DND-41 (cell line): ENCODE measurements around the gene ZNF366.

ENCODE experiments used
- CTCF ChIP-seq: IDR thresholded peaks from 2 replicates; pipeline ENCODE4 v1.5.1; 2012; ENCODE audit warnings: borderline replicate concordance, low read length, moderate library complexity, mild to moderate bottlenecking; ENCODE audit not compliant: poor library complexity, severe bottlenecking; ENCODE audit errors: extremely low read depth
- EZH2 ChIP-seq: IDR thresholded peaks from 3 replicates; pipeline ENCODE4 v1.6.1; 2012; ENCODE audit warnings: borderline replicate concordance, low read depth, mild to moderate bottlenecking, moderate library complexity, low read length, inconsistent platforms; ENCODE audit not compliant: severe bottlenecking

GRCh38 chr5:72478276-72478675 is 28.9 kb downstream of the ZNF366 start:
- TF ChIP-seq CTCF: no peak
- TF ChIP-seq EZH2: no peak
